KOPT-K1 (cell line): ENCODE data around the gene LRRC18.

Experiments
- H3K27ac ChIP-seq: fragments of 200-600 bp; sonication (generic); 2 replicates; pipeline ENCODE4 v1.5.1; 2016; ENCODE audit warnings: antibody characterized with exemption, mild to moderate bottlenecking, low read depth, low read length; ENCODE audit not compliant: poor library complexity, severe bottlenecking
- H3K36me3 ChIP-seq: fragments of 200-600 bp; sonication (generic); 2 replicates; pipeline ENCODE4 v1.5.1; 2017; ENCODE audit warnings: antibody characterized with exemption, mild to moderate bottlenecking, low read length, moderate library complexity; ENCODE audit not compliant: insufficient read depth
- H3K9me3 ChIP-seq: fragments of 200-600 bp; sonication (generic); 2 replicates; pipeline ENCODE4 v1.5.1; 2017; ENCODE audit warnings: antibody characterized with exemption, low read length, mild to moderate bottlenecking; ENCODE audit not compliant: insufficient read depth, poor library complexity, severe bottlenecking

Gene LRRC18

DNA sequence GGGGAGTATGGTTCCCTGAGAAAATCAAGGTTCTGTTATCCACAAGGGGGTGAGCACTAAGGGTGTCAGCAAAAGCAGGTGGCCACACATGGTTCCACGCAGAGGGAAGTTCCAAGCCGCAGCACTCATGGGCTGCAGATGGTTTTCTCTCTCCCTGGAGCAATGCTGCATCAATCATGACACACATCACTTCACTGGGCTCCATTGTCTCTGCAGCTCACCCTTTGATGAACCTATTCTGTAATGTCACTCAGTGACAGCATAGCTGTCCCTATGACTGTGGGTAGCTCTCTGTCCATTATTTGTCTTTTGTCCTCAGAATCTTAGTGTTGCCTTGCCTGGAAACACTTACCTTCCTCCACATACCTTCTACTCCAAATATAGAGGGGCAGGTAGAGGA, 34.8 kb downstream of the LRRC18 start:
- Histone ChIP-seq H3K9me3 (no peaks in the 10 kb centered on the region), H3K36me3 (no peaks in the 10 kb centered on the region), H3K27ac (no peak overlapping the region)

DNA sequence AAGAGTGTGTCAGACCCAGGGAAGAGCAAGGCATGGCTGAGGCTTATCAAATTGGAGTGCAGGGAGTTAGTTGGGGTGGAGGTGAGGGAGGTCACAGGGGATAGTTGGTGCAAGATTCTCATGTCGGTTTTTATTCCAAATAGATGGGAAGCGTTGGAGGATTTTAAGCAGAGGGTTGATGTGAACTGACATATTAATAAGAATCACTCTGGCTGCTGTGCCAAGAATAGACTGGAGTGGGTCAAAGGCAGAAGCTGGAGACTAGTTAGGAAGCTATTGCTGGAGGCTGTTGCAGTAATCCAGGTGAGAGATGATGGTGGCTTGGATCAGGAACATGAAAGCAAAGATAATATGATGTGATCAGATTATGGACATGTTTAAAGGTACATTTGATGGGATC, 36.5 kb downstream of the LRRC18 start:
- Histone ChIP-seq H3K27ac (no peak overlapping the region), H3K9me3 (no peaks in the 10 kb centered on the region), H3K36me3 (no peaks in the 10 kb centered on the region)

DNA sequence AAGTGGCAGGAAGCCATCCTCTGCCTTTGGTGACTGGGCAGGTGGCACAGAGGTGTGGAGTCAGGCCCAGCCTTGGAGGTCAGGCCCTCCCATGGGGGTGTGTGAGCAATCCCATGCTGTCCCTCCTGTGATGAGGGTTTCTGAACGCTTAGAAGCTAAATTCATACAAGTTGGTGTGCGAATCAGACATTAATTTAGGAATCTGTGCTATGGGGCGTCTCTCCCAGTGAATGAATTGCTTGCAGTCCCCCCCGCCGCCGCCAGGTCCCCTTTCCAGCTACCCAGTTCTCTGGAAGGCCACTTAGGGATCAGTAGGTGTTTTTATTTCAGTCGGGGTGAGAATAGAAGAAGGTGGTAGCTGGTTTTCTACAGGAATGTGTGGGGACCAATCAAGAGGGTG, 37.5 kb downstream of the LRRC18 start:
- Histone ChIP-seq H3K27ac (no peak overlapping the region), H3K36me3 (no peaks in the 10 kb centered on the region), H3K9me3 (no peaks in the 10 kb centered on the region)

DNA sequence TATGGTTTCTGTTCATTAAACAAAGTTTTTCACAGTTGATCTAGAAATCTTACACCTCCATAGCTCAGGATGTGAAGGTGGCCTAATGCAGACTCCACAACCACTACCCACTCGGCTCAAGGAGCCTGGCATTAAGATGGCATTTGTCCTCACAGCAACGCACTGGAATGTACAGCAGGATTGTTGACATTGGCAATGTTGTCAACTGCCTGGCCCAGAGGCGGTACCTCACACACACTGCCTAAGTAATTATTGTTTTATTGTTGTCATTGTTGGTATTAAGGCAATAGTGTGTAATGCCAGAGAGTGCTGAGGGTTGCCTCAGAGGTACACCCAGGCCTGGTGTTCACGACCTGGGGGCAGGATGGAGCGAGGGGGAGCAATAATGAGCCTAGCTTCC, 38.3 kb downstream of the LRRC18 start:
- Histone ChIP-seq H3K9me3 (no peaks in the 10 kb centered on the region), H3K27ac (no peak overlapping the region), H3K36me3 (no peaks in the 10 kb centered on the region)

DNA sequence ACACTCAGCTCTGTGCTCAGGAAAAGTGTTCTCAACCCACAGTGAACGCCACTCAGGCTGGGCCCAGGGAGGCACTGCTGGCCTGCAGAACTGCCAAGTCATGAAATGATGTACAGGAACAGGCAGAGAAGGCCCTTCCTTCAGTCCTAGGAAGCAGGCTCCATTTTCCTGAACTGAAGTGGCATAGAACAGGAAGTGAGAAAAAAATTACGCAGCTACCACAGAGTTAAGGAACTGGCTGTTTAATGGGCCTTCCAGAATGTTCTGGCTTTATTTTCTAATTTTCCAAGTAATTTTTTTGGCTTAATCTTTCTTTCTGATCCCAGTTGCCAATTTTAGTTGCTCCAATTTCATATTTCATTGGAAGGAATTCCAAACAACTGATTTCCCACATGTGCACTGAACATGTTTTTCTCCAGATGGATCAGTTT, 39.3 kb downstream of the LRRC18 start:
- H3K36me3 ChIP-seq, result no peaks in the 10 kb centered on the region
- no peaks in the 10 kb centered on the region for H3K9me3 ChIP-seq
- H3K27ac ChIP-seq, result no peak overlapping the region

DNA sequence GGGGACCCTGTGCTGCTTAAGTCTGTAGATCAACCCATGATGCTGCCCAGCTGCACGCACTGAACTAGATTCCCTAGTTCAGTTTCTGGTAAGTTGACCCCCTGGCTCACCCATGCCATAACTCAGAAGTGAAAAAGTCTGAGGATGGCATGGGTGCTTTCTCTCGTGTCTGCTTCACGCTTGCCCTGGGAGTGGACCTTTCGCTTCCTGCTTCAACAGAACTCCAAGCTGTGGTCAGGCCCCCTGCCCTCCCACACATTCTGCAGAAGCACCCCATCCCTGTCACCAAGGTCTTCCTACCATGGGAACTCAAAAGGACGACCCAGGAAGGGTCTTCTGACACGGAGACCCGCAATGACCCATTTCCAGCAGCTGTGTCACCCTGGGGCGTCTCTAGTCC, 39.9 kb downstream of the LRRC18 start:
- H3K27ac ChIP-seq, result no peak overlapping the region
- H3K9me3 ChIP-seq, result no peaks in the 10 kb centered on the region
- no peaks in the 10 kb centered on the region for H3K36me3 ChIP-seq

DNA sequence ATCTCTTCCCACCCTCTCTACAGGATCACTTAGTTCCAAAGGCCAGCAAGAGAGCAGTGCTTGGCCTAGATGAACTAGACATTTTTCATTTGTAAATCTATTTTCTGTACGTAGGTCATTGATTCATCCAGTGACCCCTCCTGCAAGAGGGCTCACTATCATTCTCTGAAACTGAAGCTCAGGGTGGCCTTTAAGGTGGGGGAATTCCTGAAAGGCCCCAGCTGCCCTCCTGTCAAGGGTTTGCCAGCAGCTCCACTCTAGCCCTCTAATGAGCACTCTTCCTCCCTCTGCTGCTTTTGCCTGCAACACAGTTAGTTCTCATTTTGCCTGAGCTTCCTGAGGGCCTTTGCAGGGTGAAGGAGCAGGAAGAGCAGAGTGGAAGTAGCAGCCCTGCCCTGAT, 41.2 kb downstream of the LRRC18 start:
- Histone ChIP-seq H3K36me3 (no peaks in the 10 kb centered on the region), H3K27ac (no peak overlapping the region)

DNA sequence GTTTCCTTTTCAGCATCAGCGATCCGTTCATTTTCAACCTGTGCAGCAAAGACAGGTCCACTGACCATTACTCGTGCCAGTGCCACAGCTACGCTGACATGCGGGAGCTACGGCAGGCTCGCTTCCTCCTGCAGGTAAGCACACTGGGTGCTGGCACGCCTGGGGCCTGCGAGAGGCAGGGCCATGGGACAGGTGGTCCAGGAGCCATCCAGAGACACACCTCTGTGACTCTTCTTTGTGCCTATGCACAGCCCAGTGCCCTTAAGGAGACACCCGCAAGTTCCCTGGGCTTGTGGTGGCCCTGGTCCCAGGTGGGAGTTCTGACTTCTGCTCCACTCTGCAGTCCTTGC, 42.2 kb downstream of the LRRC18 start:
- Histone ChIP-seq H3K36me3 (no peaks in the 10 kb centered on the region), H3K27ac (no peak overlapping the region), H3K9me3 (no peaks in the 10 kb centered on the region)

More for the DNA sequence above, 41.2 kb downstream of the LRRC18 start:
- no peaks in the 10 kb centered on the region for H3K9me3 ChIP-seq

DNA sequence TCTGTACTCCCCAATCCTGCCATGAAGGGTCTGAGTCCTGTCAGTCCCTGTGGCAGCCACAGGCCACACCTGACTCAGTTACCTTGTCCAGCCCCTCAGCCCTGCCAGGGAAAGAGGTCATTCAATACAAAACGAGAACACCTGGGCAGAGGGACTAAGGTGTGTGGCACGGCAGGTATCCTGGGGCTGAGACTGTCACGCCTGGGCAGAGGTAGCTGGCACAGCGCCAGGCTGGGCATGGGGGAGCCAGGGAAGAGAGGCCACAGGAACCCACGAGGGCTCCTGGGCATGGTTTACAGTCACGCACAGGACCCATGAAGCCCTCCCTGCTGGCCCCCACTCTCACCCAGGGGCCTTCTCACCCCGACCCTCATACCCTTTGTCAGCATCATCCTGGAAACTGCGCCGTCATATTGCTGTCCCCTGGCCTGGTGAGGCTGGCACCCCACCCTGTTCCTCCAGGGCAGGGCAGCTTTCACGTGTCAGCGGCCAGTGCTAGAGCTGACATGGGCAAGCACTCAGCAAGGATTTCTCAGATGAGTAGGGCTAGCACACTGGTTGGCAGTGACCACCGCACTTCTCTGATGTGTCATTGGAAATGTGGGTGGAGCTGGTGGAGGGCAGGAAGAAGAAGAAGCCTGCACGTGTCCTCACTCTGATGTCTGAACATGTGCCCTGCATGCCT, 42.7 kb downstream of the LRRC18 start:
- H3K9me3 ChIP-seq, result no peaks in the 10 kb centered on the region
- no peaks in the 10 kb centered on the region for H3K36me3 ChIP-seq
- H3K27ac ChIP-seq, result no peak overlapping the region

DNA sequence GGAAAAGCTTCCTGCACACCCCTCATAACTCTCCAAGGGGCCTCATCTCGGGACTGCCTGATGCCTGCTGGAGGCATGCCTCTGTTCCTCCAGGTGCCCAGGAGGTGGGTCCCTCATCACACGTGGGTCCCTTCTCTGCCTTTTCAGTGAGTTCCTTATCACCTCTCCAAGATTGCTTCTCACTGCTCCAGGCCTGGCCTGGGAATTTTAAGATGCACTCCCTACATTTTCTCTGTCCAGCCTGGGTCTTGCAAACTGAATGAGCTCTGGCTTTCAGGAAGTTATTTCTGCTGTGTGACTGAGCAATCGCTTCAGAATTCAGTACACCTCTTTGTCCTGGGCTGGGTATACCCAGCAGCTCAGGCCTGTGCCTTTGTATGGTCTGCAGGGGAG, 43.8 kb downstream of the LRRC18 start:
- Histone ChIP-seq H3K27ac (no peak overlapping the region), H3K9me3 (no peaks in the 10 kb centered on the region), H3K36me3 (no peaks in the 10 kb centered on the region)

DNA sequence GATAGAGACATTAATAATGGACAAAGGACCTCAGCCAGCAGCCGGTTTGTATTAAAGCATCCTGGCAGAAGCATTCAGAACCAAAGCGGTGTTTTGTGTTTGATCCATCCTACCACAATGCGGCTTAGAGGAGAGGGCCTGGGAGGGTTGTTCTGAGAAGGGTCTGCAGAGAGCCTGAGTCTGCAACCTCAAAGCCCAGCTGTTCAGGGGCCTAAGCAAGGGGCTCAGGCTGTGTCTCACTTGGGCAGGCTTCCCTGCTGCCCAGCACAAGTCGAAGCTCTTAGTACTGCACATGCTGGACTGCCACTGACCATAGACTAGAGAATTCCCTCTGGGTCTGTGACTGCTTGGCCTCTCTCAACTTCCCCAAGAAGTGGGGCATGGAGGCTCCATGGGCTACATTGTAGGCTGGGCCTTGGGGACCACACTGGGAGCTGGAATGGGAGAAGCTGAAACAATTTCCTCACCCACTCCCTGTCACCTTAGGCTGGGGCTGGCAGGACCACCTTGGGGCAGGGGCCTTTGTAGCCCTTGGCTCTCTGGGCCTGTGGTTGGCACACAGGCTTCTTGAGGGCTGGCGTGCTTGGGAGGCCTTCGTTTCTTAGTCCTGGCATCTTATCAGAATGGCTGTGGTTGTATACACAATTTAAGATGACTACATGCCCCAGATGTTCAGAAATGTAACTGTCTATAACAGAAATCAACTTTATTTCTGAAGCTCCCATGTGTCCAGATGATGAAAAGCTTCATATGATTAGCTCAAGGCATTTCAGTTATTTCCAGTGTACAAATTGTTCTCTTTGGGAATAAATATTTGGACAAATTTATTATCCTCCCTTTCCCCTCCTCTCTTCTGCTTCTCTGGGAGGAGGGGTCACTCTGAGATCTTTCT, 44.5 kb downstream of the LRRC18 start:
- H3K27ac ChIP-seq, result no peak overlapping the region
- H3K36me3 ChIP-seq, result no peaks in the 10 kb centered on the region
- H3K9me3 ChIP-seq, result no peaks in the 10 kb centered on the region

DNA sequence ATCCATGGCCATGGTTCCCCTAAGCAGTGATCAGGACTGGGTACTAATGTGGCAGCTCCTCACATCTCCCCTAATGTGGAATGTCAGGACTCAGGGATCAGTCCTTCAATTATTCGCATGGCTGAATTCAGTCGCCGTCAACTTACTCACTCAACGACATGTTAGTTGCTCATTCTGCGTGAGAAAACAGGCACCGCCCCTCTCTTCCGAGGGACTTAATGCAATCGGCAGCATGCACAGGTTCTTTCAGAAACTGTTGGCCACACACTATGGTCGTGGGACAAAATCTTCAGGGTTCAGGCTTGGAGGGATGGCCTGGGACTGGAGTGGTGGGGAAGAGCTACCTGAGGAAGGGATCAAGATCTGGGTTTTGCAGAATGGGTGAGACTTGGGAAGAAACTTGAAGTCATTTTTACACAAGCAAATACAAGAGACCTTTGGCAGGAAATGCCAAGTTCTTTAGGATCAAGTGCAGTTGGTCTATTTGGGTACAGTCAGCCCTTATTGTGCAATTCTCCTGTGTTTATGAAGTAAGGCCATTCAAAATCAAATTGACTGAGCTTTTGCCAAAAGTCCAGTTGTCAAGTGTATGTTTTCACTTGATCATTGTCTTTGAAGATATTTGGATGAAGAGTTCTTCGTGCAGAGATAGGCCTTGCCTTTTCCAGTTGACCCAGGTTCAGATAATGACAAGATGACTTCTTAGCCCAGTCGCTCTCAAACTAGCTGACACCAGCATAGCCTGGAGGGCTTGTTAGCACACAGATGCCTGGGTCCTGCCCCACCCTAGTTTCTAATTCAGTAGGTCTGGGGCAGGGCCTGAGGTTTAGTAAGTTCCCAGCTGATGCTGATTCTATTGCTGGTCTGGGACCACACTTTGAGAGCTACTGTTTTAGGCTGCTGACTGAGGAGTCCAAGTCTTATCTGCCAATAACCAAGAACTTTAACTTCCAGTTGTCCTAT, 48.5 kb downstream of the LRRC18 start:
- Histone ChIP-seq H3K27ac (no peak overlapping the region), H3K36me3 (no peaks in the 10 kb centered on the region), H3K9me3 (no peaks in the 10 kb centered on the region)

DNA sequence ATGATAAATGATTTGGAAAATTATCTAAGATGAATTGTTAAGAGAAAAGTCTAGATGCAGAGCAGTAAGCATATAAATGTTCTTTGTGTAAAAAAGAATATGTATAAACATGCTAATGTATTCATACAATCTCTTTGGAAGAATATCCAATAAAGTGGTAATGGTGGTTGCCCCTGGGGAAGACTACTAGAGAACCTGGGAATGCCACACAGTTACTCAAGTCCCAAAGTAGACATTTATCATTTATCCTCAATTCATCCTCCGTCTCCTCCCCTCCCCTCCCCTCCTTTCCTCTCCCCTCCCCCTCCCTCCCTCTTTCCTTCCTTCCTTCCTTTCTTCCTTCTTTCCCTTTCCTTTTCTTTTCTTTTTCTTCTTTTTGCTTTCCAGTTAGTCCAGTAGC, 51.7 kb downstream of the LRRC18 start:
- no peak overlapping the region for H3K27ac ChIP-seq
- H3K9me3 ChIP-seq, result no peaks in the 10 kb centered on the region
- H3K36me3 ChIP-seq, result no peaks in the 10 kb centered on the region

DNA sequence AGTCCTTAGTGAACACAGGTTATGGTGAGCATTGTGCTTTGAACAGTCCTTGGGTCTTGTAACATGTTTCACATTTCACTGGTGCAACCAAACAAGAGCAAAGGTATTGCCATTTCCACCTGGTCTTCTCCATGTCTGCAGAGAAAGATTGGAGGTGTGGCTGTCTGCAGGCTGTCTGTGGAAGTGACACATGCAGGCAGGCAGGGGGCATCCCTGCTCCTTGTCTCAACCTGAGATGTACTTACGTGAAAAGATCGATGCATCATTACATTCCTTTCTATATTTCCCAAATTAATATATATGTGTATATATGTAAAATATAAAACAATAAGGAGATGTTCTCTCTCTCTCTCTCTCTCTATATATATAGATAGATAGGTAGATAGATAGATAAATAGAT, 54.3 kb downstream of the LRRC18 start:
- H3K36me3 ChIP-seq, result no peaks in the 10 kb centered on the region
- no peaks in the 10 kb centered on the region for H3K9me3 ChIP-seq
- H3K27ac ChIP-seq, result no peak overlapping the region
